ENCODE results near the gene BAIAP2. TPM values are rescaled to one million over a fixed set of nuclear protein-coding genes. Genes with fewer than 3 reads are reported as not detected.

BAIAP2 gene
- total and polyA plus RNA-seq, 7 donors: 6.5 to 52.3 (median 32.6) TPM

DNA sequence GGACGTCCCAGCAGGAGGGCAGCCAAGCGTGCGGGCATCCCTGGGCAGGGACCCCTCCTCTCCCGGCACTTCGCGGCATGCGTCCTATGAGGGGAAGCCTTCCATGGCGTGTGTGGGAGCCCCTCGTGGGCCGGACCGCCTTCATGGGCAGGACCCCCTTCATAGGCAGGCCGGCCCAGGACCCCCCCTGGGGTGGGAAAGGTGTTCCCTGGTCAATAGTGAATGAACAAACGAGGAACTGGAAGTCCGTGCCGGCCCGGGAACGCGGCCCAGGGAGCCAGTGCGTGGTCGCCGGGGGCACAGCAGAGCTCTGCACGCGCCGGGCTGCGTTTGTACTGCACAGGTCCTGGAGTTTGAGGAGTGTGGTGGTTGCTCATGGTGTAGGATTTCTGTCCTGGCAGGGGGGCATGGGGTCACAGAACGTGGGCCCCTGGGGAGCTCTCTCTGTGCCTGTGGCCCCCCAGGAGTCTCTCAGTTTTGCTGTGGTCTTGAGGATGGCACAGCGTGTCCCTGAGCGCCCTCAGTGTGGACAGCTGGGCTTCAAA, 13.9 kb downstream of the BAIAP2 start:
- Histone ChIP-seq H3K27me3 (no peaks in the 10 kb centered on the region), H3K4me1 (peaks cover 0 to 98% (median 89%) of the 10 kb centered on the region in 4 donors), H3K36me3 (no peaks in the 10 kb centered on the region), H3K9me3 (no peaks in the 10 kb centered on the region), H3K27ac (peak overlapping the region in 3 of 4 donors; percentile 70 to 92 (median 77)), H3K4me3 (no peak overlapping the region)
- WGBS, 2 donors: 89 to 94% methylated on average over 28 of the region's 28 CpGs
- DNase-seq: no peak
- no peak for TF ChIP-seq POLR2AphosphoS5 (IDR thresholded peaks at IDR 0.05)
- TF ChIP-seq EP300 (IDR thresholded peaks at IDR 0.05): no peak
- TF ChIP-seq, protein P1, sequence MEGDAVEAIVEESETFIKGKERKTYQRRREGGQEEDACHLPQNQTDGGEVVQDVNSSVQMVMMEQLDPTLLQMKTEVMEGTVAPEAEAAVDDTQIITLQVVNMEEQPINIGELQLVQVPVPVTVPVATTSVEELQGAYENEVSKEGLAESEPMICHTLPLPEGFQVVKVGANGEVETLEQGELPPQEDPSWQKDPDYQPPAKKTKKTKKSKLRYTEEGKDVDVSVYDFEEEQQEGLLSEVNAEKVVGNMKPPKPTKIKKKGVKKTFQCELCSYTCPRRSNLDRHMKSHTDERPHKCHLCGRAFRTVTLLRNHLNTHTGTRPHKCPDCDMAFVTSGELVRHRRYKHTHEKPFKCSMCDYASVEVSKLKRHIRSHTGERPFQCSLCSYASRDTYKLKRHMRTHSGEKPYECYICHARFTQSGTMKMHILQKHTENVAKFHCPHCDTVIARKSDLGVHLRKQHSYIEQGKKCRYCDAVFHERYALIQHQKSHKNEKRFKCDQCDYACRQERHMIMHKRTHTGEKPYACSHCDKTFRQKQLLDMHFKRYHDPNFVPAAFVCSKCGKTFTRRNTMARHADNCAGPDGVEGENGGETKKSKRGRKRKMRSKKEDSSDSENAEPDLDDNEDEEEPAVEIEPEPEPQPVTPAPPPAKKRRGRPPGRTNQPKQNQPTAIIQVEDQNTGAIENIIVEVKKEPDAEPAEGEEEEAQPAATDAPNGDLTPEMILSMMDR (IDR thresholded peaks at IDR 0.05): no peak
- TF ChIP-seq POLR2A (IDR thresholded peaks at IDR 0.05): no peak
- intact Hi-C loops (cut with DNase I): no loop called here

DNA sequence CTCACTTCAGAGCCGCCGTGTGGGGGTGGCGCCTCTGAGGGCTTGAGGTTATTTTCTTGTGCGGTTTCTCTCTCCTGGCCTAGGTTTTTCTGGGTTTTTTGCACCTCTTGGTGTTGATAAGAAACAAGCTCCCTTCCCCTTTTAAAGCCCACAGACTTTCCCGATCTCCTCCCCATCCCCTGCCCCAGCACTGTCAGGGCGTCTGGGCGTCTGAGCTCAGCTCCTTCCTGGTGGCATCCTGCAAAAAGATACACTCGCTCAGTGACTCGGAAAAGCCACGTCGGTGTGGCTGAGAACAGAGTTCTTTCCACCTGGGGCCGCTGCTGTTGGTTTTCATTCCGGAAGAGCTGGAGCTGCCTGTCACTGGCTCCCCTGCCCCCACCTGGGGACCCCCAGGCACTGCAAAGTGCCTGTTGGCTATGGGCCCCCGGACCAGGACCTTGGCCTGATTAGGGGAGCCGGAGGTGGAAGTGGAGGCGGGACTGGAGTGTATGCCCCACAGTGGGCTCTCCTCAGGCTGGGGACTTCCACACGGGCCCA, 14.5 kb downstream of the BAIAP2 start:
- H3K27ac ChIP-seq: peak overlapping the region; percentile 40 to 92 (median 74)
- 57 to 84% methylated on average over 17 of the region's 17 CpGs for WGBS, 2 donors
- intact Hi-C loops (cut with DNase I): no loop called here
- TF ChIP-seq POLR2A (IDR thresholded peaks at IDR 0.05) (no peak), POLR2AphosphoS5 (IDR thresholded peaks at IDR 0.05) (no peak), EP300 (IDR thresholded peaks at IDR 0.05) (no peak)
- TF ChIP-seq, protein P1 (IDR thresholded peaks at IDR 0.05): no peak
- H3K27me3 ChIP-seq: no peaks in the 10 kb centered on the region
- H3K9me3 ChIP-seq: no peaks in the 10 kb centered on the region
- H3K36me3 ChIP-seq: peaks cover 0 to 3% (median 0%) of the 10 kb centered on the region in 4 donors
- peak overlapping the region in 2 of 4 donors; percentile 22 to 23 for H3K4me3 ChIP-seq
- no peak for DNase-seq
- H3K4me1 ChIP-seq: peaks cover 0 to 92% (median 83%) of the 10 kb centered on the region in 4 donors

GRCh38 chr17:81049973-81050551, 15.1 kb downstream of the BAIAP2 start:
- intact Hi-C loops (cut with DNase I): no loop called here
- H3K4me3 ChIP-seq: peak overlapping the region in 2 of 4 donors; percentile 22 to 23
- peak overlapping the region; percentile 40 to 92 (median 74) for H3K27ac ChIP-seq
- peak in 2 of 4 donors; percentile 44 to 58 for TF ChIP-seq POLR2AphosphoS5 (IDR thresholded peaks at IDR 0.05)
- no peak for TF ChIP-seq EP300 (IDR thresholded peaks at IDR 0.05)
- no peaks in the 10 kb centered on the region for H3K9me3 ChIP-seq
- DNase-seq: no peak
- H3K27me3 ChIP-seq: no peaks in the 10 kb centered on the region
- peaks cover 0 to 9% (median 0%) of the 10 kb centered on the region in 4 donors for H3K36me3 ChIP-seq
- 33 to 65% methylated on average over 26 of the region's 26 CpGs for WGBS, 2 donors
- peaks cover 0 to 86% (median 77%) of the 10 kb centered on the region in 4 donors for H3K4me1 ChIP-seq

DNA sequence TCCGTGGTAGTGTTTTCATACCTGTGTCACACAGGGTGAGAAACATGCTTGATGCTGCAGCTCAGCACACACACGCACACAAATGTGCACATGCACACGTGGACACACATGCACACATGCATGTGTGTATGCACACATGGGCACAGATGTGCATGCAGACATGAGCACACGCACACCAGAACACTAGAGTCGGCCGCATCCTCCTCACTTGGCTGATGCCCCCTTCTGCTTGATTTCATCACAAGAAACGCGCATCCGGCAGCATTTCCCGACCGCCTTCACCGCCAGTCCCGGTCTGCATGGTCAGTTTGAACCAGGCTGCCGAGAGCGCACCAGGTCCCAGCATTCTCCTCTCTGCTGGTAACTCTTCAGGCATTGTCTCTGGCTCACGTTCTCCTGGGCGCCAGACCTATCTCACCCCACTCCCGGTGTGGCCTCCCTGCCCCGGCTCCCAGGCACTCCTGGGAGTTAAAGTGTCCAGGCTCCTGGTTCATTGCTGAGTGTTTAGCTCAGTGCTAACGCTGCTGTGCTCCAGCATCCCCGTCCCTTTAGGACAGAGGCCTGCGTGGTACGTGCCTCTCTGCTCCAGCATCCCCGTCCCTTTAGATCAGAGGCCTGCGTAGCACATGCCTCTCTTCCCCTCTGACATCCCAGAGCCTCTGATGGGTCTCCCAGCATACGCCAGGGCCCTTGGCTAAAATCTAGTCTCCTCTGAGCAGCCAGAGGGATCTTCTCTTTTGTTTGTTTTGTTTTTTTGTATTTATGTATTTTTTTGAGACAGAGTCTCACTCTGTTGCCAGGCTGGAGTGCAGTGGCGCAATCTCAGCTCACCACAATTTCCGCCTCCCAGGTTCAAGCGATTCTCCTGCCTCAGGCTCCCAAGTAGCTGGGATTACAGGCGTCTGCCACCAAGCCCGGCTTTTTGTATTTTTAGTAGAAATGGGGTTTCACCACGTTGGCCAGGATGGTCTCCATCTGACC, 16.0 kb downstream of the BAIAP2 start:
- no peak for DNase-seq
- peaks cover 0 to 80% (median 68%) of the 10 kb centered on the region in 4 donors for H3K4me1 ChIP-seq
- TF ChIP-seq POLR2AphosphoS5 (IDR thresholded peaks at IDR 0.05): no peak
- H3K36me3 ChIP-seq: peaks cover 0 to 12% (median 0%) of the 10 kb centered on the region in 4 donors
- no peaks in the 10 kb centered on the region for H3K9me3 ChIP-seq
- intact Hi-C loops (cut with DNase I): no loop called here
- peak overlapping the region; percentile 40 to 92 (median 74) for H3K27ac ChIP-seq
- WGBS, 2 donors: 86 to 89% methylated on average over 32 of the region's 32 CpGs
- H3K27me3 ChIP-seq: no peaks in the 10 kb centered on the region
- H3K4me3 ChIP-seq: peak overlapping the region in 1 of 4 donors; percentile 22

GRCh38 chr17:81052199-81052997, 17.4 kb downstream of the BAIAP2 start:
- DNase-seq: no peak
- intact Hi-C loops (cut with DNase I): no loop called here
- Histone ChIP-seq H3K27me3 (no peaks in the 10 kb centered on the region), H3K4me1 (peaks cover 0 to 79% (median 63%) of the 10 kb centered on the region in 4 donors), H3K9me3 (no peaks in the 10 kb centered on the region), H3K4me3 (no peak overlapping the region), H3K36me3 (peaks cover 0 to 12% (median 0%) of the 10 kb centered on the region in 4 donors), H3K27ac (peak overlapping the region; percentile 43 to 92 (median 64))
- TF ChIP-seq, protein P1 (IDR thresholded peaks at IDR 0.05): no peak
- TF ChIP-seq EP300 (IDR thresholded peaks at IDR 0.05) (no peak), POLR2A (IDR thresholded peaks at IDR 0.05) (no peak), POLR2AphosphoS5 (IDR thresholded peaks at IDR 0.05) (peak in 2 of 4 donors; percentile 4 to 19)
- WGBS, 2 donors: 79 to 80% methylated on average over 31 of the region's 31 CpGs
